Measurements from ENCODE around the gene SIPA1.

Gene SIPA1

DNA sequence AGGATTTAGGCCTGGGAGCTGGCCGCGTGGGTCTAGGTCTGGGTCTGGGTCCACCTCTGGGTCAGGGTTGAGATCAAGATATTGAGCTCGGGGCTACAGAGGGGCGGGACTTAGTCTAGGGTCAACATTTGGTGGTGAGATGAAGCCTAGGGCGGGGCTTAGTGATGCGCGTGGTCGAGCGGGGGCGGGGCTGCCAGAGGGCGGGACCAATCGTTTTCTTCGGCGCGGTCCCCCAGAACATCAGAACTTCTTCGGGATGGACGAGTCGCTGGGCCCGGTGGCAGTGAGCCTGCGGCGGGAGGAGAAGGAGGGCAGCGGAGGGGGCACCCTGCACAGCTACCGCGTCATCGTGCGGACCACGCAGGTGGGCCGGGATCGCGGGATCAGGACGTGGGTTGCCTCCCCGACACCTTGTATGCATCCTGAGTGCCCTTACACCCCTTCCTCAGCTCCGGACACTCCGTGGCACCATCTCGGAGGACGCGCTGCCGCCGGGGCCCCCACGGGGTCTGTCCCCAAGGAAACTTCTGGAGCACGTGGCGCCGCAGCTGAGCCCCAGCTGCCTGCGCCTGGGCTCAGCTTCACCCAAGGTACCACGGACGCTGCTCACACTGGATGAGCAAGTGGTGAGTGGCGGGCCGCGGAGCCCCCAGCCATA is 4.2 kb downstream of the SIPA1 start:
- no peak for DNase-seq (ENCODE audit: low read depth)

DNA sequence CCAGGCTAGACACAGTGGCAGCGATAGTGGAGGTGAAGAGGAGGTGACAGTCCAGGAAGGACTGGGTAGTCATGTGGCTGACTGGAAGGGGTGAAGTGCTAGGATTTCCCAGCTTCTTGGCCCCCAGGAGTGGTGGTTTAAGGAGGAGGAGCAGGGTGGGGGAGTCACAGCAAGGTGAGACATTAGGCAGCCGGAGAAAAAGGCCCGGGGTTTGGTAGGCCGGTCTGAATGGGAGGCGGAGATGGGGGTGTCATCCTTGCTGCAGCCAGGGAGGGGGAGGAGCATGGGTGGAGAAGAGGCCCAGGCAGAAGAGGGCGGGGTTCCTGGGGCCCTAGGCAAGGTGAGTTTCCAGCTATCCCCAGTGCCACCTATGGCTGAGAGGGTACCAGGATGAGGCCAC is 6.1 kb downstream of the SIPA1 start:
- DNase-seq (ENCODE audit: low read depth) = no peak

DNA sequence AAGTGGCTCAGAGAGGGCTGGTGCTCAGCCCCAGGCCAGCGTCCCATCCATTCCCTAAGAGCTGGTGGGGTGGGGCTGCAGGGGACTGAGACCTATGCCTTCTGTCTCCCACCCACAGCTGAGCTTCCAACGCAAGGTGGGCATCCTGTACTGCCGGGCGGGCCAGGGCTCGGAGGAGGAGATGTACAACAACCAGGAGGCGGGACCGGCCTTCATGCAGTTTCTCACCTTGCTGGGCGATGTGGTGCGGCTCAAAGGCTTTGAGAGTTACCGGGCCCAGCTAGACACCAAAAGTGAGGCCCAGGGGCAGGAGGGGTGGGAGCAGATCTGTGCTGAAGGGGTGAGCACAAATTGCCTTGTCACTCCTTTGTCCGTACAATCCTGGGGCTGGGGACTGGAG is 6.9 kb downstream of the SIPA1 start:
- DNase-seq (ENCODE audit: low read depth) = no peak

- DNase-seq (ENCODE audit: low read depth) = no peak
These were observed 7.8 kb downstream of the SIPA1 start for GRCh38 chr11:65645710-65646109.

- no peak for DNase-seq (ENCODE audit: low read depth)
These were observed 8.5 kb downstream of the SIPA1 start for GRCh38 chr11:65646288-65646957.

GRCh38 chr11:65646958-65647701 is 9.2 kb downstream of the SIPA1 start:
- no peak for DNase-seq (ENCODE audit: low read depth)

GRCh38 chr11:65648997-65649493 is 11.1 kb downstream of the SIPA1 start:
- DNase-seq (ENCODE audit: low read depth) = no peak

DNA sequence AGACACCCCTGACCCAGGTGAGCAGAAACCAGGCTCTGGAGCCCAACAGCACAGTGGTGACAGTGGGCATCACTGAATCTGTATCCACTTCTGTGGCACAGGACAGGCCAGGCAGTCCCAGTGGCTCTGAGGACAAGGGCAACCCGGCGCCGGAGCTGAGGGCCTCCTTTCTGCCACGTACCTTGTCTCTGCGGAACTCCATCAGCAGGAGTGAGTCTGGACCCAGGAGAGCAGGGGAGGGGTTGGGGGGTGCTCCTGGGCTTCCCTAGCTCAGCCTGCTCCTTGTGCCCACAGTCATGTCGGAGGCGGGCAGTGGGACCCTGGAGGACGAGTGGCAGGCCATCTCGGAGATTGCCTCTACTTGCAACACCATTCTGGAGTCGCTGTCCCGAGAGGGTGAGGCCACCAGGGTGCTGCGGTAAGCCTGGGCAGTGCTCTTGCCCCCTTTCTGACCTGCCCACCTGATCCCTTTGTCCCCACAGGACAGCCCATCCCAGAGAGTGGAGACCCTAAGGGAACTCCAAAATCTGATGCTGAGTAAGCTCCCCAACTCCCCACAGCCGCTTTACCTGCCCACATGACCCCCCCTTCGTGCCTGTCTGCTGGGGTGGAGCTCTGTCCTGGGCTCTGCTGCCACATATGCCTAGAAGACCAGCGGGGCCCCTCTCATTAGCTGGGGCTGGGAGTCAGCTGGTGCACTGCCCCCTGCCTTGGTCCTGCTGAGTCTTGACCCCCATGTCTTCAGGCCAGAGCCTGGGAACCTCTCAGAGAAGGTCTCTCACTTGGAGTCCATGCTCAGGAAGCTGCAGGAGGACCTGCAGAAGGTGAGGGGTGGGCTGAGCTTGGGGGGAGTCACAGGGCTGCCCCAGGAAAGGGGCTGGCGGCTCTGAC is 12.0 kb downstream of the SIPA1 start:
- DNase-seq (ENCODE audit: low read depth) = no peak

- no peak for DNase-seq (ENCODE audit: low read depth)
These were observed 12.8 kb downstream of the SIPA1 start for GRCh38 chr11:65650547-65651338.

- no peak for DNase-seq (ENCODE audit: low read depth)
These were observed 13.4 kb downstream of the SIPA1 start for GRCh38 chr11:65651339-65651588.

- peak; percentile 71 for DNase-seq (ENCODE audit: low read depth)
These were observed 13.9 kb downstream of the SIPA1 start for GRCh38 chr11:65651589-65652510.

GRCh38 chr11:65652511-65653228 is 14.8 kb downstream of the SIPA1 start:
- DNase-seq (ENCODE audit: low read depth) = peak; percentile 92

- no peak for DNase-seq (ENCODE audit: low read depth)
These were observed 15.6 kb downstream of the SIPA1 start for GRCh38 chr11:65653229-65654225.

DNA sequence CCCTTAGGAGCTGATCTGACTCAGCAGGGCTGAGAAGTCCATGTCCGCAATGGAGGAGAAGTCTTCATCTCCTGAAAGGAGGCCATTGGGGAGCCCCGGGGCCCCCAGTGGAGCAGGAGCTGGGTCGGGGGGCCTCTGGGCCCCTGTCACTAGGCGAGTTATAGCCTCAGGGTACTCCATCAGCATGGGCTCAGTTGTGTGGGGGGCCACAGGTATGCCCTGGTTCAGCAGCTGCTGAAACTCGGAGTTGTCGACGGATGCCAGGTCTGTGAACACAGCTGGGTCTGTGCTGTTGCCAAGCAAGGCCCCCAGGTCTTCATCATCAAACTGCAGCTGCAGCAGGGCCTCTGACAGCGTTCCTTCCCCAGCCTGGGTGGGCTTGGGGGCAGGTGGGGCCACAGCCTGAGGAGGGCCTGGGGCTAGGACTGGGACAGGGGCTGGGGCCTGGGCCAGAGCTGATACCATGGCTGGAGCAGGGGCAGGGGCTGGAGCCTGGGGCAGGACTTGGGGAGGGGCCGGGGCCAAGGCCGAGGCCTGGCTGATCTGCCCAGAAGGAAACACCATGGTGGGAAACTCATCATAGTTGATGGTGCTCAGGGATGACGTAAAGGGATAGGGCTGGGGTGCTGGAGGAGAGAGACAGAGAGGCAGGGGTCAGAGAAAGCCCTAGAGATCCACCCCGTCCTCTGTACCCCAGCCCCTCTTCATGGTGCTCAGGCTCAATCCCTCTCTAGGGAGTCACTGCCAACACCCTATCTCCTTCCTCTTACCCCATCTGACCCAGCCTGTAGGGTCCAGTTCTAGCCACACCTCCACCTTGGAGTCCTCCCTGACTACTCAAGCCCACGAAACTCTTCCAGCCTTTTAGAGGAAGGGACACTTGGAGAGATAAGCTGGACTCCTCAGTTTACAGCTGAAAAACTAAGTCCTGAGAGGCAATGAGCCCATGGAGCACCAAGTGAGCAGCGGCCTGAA is 16.8 kb downstream of the SIPA1 start:
- no peak for DNase-seq (ENCODE audit: low read depth)

GRCh38 chr11:65655570-65656332 is 17.9 kb downstream of the SIPA1 start:
- DNase-seq (ENCODE audit: low read depth) = no peak

GRCh38 chr11:65657426-65657825 is 19.5 kb downstream of the SIPA1 start:
- no peak for DNase-seq (ENCODE audit: low read depth)

Data from CMK (cell line).